SK-N-SH (cell line): ENCODE results near the gene PPM1F.

Experiments used
- CTCF ChIP-seq: fragments of 200-600 bp; sonication (generic); IDR thresholded peaks from 2 replicates; pipeline ENCODE4 v1.6.1; 2017; ENCODE audit warnings: antibody characterized with exemption, mild to moderate bottlenecking, moderate library complexity
- EZH2phosphoT487 ChIP-seq: fragments of 200-600 bp; sonication (generic); IDR thresholded peaks from 2 replicates; pipeline ENCODE4 v1.6.1; 2017; ENCODE audit warnings: low read depth, mixed run types, mild to moderate bottlenecking, antibody characterized with exemption, moderate library complexity, borderline replicate concordance
- JUND ChIP-seq: IDR thresholded peaks from 2 replicates; pipeline ENCODE4 v1.4.0; 2012
- MAX ChIP-seq: IDR thresholded peaks from 2 replicates; pipeline ENCODE4 v1.4.0; 2012; ENCODE audit warnings: low read depth
- NFIC ChIP-seq: IDR thresholded peaks from 2 replicates; pipeline ENCODE4 v1.4.0; 2012; ENCODE audit warnings: borderline replicate concordance
- POLR2AphosphoS5 ChIP-seq: IDR thresholded peaks from 2 replicates; pipeline ENCODE4 v1.6.1; 2012; ENCODE audit warnings: low read depth, low read length
- RAD21 ChIP-seq: IDR thresholded peaks from 2 replicates; pipeline ENCODE4 v1.6.1; 2012; ENCODE audit warnings: mild to moderate bottlenecking, low read length
- RCOR1 ChIP-seq: fragments of 150-350 bp; IDR thresholded peaks from 2 replicates; pipeline ENCODE4 v1.6.1; 2017; ENCODE audit warnings: antibody characterized with exemption, low read length
- RFX5 ChIP-seq: IDR thresholded peaks from 2 replicates; pipeline ENCODE4 v1.6.1; 2012; ENCODE audit warnings: mild to moderate bottlenecking, improper control_type of control experiment, low read length
- SIN3A ChIP-seq: IDR thresholded peaks from 2 replicates; pipeline ENCODE4 v1.6.1; 2012; ENCODE audit warnings: low read depth, mild to moderate bottlenecking, low read length, moderate library complexity, borderline replicate concordance
- YY1 ChIP-seq: IDR thresholded peaks from 2 replicates; pipeline ENCODE4 v1.4.0; 2012; ENCODE audit warnings: low read depth, mild to moderate bottlenecking

- TF ChIP-seq RAD21 (no peak), MAX (no peak), CTCF (no peak), JUND (no peak), RFX5 (no peak), EZH2phosphoT487 (no peak), RCOR1 (no peak), POLR2AphosphoS5 (no peak), NFIC (no peak), SIN3A (no peak), YY1 (no peak)
Observed at GRCh38 chr22:21945453-21946261, 7.0 kb downstream of the PPM1F start.
